ENCODE data around the gene GAB2.
"Not testable (repeated sequence)": the region's sequence is repeated elsewhere in the genome, so short reads cannot be mapped to it uniquely, and the experiment has no call there.

GAB2 gene

GRCh38 chr11:78290293-78291176 lies 127.1 kb downstream of the GAB2 start:
- DNase-seq (ENCODE audit: insufficient read length, low spot score) = peak; percentile 32
- FAIRE-seq = peak; percentile 4

DNA sequence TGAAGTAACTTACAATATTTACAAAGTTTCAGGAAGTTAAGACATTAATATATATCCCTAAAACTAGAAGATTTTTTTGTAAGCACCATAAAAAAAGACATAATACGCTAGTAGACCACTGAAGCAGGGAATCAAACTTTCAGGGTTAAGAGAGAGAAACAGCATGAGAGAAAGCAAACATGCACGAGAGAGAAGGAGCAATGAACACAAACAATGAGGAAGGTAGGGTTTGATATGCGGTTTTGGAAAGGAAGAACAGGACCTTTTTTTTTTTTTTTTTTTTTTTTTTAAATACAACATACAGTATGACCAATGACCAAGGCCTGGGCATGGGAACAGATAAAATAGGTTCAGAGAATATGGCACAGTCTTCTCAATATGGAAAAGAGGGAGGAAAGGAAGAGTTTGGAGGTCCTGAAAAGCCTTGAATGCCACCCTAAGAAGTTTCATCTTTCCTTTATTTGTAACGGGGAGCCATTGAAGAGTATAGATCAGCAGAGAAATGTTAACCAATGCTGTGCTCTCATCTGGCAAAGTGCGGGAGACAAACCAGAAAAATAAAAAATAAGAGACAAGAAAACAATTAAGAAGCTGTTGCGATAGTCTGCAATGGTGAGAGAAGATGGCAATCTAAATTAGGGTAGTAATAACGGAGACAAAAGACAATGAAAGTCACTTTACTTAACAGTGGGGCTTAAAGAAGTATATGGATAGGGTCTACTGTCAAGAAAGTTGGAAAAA lies 127.9 kb downstream of the GAB2 start:
- no peak for DNase-seq (ENCODE audit: insufficient read length, low spot score)
- FAIRE-seq = no peak

GRCh38 chr11:78284260-78284659 lies 133.4 kb downstream of the GAB2 start:
- FAIRE-seq (no peak), DNase-seq (ENCODE audit: insufficient read length, low spot score) (no peak)

GRCh38 chr11:78282821-78283220 lies 134.8 kb downstream of the GAB2 start:
- FAIRE-seq (no peak), DNase-seq (ENCODE audit: insufficient read length, low spot score) (no peak)

GRCh38 chr11:78281511-78281910 lies 136.1 kb downstream of the GAB2 start:
- DNase-seq (ENCODE audit: insufficient read length, low spot score) = no peak
- no peak for FAIRE-seq

DNA sequence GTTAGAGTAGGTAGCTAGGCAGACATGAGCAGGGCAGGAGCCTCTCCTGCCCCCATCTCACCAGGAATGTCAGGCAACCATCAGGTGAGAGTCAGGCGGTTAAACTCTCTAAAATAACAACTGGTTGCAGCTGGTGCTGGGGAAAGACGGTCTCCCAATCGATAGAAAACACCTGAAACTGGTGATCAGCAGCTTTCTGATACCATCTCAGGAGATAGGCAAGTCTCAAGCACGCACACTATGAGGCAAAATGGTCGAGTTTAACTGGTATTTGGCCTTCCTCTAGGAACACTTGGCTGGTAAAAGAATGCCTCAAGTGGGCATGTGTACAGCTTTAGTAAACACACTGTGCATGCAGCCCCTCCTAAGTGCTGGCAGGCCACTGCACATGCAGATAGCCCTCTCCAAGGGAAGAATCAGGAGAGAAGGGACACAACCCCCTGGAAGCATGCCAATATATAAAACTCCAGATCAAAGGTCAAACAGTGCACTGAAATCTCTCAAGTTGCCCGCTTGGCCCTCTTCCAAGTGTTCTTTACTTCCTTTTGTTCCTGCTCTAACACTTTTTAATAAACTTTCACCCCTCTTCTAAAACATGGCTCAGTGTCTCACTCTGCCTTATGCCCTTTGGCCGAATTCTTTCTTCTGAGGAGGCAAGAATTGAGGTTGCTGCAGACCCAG lies 140.2 kb downstream of the GAB2 start:
- FAIRE-seq (no peak), DNase-seq (ENCODE audit: insufficient read length, low spot score) (no peak)

DNA sequence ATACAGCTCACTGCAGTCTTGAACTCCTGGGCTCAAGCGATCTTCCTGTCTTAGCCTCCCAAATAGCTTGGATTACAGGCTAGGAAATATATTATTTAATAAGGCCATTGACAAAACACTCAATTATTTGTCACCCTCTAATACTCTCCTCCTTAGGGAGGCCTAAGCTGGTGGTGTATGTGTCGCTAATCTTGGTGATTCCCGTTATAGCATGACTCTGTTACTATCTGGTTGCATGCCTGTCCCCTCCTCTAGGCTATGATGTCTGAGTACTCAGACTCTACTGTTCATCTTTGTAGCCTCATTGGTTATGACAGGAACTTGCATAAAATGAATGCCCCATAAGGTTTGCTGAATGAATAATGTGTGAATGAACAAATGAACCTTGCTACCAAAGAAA lies 141.3 kb downstream of the GAB2 start:
- FAIRE-seq (no peak), DNase-seq (ENCODE audit: insufficient read length, low spot score) (no peak)

DNA sequence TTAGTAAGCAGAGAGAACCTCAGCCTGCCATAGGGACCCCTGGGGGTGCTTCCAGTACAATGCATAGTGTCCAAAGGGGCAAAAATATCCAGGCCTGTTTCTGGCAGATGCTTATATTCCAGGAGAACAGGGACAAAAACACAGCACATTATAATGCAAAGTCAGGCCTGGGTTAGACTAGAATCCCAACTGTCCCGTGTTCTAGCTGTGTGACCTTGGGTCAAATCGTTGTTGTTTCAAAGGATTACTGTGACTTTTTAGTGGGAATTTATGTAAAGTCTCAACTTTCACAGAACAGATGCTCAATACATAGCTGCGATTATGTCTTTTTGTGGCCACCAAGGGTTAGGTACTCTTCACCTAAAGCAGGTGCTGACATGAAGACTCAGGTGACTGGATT lies 142.9 kb downstream of the GAB2 start:
- no peak for DNase-seq (ENCODE audit: insufficient read length, low spot score)
- no peak for FAIRE-seq

DNA sequence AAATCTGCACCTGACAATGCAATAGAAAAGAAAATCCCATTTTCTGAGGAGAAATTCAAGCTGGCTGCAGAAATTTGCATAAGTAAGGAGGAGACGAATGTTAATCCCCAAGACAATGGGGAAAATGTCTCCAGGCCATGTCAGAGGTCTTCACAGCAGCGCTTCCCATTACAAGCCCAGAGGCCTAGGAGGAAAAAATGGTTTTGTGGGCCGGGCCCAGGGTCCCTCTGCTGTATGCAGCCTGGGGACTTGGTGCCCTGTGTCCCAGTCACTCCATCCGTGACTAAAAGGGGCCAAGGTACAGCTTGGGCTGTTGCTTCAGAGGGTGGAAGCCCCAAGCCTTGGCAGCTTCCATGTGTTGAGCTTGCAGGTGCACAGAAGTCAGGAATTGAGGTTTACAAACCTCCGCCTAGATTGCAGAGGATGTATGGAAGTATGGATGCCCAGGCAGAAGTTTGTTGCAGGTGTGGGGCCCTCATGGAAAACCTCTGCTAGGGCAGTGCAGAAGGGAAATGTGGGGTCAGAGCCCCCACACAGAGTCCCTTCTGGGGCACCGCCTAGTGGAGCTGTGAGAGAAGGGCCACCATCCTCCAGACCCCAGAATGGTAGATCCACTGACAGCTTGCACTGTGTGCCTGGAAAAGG lies 144.9 kb downstream of the GAB2 start:
- not testable (repeated sequence) for FAIRE-seq; DNase-seq (ENCODE audit: insufficient read length, low spot score)

DNA sequence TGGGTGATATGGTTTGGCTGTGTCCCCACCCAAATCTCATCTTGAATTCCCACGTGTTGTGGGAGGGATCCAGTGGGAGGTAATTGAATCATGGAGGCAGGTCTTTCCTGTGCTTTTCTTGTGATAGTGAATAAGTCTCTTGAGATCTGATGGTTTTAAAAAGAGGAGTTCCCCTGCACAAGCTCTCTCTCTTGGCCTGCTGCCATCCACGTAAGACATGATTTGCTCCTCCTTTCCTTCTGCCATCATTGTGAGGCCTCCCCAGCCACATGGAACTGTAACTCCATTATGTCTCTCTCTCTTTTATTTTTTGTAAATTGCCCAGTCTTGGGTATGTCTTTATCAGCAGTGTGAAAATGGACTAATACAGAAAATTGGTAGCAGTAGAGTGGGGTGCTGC lies 145.8 kb downstream of the GAB2 start:
- not testable (repeated sequence) for FAIRE-seq

DNA sequence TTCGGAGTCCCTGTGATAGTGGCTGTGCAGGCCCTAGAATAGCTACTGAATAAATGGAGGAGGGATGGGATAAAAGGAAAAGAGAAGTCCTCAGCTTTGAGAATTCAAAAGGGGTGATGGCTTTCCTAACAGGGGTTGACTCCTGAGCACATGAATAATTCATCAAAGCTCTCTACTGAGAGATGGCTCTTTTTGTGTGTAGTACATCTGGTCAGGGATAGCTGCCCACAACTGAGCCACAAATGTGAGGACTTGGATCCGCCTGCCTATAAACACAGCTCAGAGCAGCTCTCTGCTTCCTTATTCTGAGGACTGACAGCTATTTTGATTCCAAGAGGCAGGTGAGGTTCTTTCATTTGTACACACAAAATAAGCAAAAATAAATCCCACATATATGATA lies 146.6 kb downstream of the GAB2 start:
- no peak for FAIRE-seq

More for the DNA sequence above, 145.8 kb downstream of the GAB2 start:
- not testable (repeated sequence) for DNase-seq (ENCODE audit: insufficient read length, low spot score)

DNA sequence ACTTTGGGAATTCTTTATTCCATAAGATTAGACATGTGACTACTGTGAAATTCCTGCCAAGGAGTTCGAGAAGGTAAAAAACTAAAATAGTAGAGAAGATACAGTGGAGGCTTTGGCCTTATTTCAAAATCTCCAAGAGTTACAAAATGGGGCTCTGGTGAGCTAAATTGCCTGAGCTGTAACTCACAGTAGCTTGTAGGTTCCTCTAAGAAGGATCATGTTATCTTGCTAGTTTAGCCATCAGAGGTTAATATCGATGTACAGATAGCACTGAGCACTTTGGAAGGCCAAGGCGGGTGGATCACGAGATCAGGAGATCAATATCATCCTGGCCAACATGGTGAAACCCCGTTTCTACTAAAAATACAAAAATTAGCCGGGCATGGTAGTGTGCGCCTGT lies 147.8 kb downstream of the GAB2 start:
- FAIRE-seq (no peak), DNase-seq (ENCODE audit: insufficient read length, low spot score) (no peak)

More for the DNA sequence above, 146.6 kb downstream of the GAB2 start:
- DNase-seq (ENCODE audit: insufficient read length, low spot score) = no peak

GRCh38 chr11:78268591-78269410 lies 148.8 kb downstream of the GAB2 start:
- no peak for DNase-seq (ENCODE audit: insufficient read length, low spot score)
- no peak for FAIRE-seq

- no peak for FAIRE-seq
- DNase-seq (ENCODE audit: insufficient read length, low spot score) = no peak
Measured at GRCh38 chr11:78266451-78266850, 151.2 kb downstream of the GAB2 start.

DNA sequence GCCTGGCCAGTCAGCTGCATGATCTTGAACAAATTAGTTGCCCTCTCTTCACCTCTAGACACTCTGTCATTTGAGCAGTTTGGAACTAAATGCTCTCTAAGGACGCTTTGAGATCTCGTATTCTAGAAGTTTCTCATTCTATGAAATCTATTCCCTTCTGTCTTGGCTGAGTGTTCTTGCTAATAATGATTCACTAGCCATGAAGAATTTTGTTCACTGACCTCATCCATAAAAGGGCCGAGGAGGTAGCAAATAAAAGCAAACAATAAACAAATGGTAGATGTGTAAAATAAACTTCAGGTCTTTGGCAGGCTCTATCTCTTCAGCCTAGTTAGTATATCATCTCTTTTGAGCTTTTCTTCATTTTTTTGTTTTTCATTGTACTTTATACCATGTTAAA lies 152.3 kb downstream of the GAB2 start:
- FAIRE-seq (no peak), DNase-seq (ENCODE audit: insufficient read length, low spot score) (no peak)

- FAIRE-seq (no peak), DNase-seq (ENCODE audit: insufficient read length, low spot score) (no peak)
Measured at GRCh38 chr11:78262691-78263090, 154.9 kb downstream of the GAB2 start.

DNA sequence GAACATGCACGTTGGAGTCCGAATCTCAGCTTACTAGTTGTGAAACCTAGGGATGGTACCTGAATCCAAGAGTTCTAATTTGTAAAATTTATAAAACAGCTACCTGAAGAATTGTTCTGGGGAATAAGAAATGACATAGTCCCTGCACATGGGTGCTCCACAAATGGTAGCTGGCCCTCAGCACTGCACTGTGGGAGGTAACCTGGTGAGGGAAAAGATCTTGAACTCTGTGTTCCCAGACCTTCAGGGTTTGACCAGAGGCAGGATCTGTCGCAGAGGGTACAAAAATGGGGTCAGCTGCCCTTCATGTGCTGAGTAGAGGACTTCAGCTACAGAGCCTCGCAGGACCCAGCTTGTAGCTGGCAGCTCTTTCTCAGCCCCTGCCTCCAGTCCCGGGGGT lies 155.4 kb downstream of the GAB2 start:
- FAIRE-seq = no peak

DNA sequence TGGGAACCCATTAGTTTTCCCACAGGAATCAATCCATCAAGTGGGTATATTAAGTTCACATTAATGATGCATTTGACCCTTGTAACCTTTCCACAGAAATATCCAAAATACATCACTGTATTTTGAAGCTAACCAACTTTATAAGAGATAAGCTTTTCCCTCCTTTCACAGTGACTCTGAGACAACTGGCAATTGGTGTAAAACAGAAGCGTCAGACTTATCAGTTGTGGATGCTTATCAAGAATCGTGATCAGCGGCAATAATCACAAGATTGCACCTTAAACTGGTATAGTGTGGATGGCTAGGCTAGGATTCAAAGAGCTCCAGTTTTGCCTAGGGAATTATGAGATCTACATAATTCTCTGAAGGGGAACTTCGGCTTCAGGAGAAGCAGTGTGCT lies 155.8 kb downstream of the GAB2 start:
- DNase-seq (ENCODE audit: insufficient read length, low spot score) (no peak), FAIRE-seq (no peak)

More for the DNA sequence above, 155.4 kb downstream of the GAB2 start:
- no peak for DNase-seq (ENCODE audit: insufficient read length, low spot score)

- no peak for DNase-seq (ENCODE audit: insufficient read length, low spot score)
- FAIRE-seq = no peak
Measured at GRCh38 chr11:78261367-78261766, 156.3 kb downstream of the GAB2 start.

Measured in HTR-8/SVneo (cell line).